Germinal center (tissue), 1 donor: Measurements from ENCODE around the gene ADAM12.
"Not testable (repeated sequence)": the region's sequence is repeated elsewhere in the genome, so short reads cannot be mapped to it uniquely, and the experiment has no call there.

ENCODE experiments used
- DNase-seq: peaks from one replicate; pipeline ENCODE4 v3.0.0; 2012; ENCODE audit warnings: mixed read lengths, low spot score

ADAM12 gene

DNA sequence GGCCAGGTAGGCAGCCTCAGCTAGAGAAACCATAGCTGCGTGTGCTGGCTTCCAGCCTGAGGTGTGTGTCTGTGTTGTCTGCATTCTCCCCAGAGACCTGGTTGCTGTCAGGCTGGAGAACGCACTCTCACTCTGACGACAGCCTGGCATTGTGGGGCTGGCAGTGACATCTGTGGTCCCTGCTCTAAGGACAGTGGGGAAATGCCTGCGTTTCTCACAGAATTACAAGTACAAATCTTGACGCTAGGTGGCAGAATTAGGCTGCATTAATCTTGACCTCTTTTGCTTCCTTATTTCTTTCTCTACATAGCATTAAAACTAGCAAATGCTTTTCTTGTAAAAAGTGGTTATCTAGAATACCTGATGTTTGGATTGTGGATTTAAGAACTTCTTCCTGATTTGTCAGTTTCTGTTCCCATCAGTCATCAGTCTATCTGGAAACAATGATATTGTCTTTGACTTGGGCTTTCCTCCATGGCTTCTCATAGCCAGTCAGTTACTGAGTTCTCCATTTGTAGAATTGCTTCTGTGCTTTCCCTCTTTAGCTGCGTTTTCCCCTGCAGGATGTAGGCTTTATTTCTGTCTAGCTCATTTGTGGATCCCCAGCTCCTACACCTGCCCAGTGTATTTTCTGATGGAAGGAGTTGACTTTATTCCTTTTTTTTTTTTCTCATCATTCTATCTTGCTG is 405.9 kb downstream of the ADAM12 start:
- peak; percentile 36 for DNase-seq

DNA sequence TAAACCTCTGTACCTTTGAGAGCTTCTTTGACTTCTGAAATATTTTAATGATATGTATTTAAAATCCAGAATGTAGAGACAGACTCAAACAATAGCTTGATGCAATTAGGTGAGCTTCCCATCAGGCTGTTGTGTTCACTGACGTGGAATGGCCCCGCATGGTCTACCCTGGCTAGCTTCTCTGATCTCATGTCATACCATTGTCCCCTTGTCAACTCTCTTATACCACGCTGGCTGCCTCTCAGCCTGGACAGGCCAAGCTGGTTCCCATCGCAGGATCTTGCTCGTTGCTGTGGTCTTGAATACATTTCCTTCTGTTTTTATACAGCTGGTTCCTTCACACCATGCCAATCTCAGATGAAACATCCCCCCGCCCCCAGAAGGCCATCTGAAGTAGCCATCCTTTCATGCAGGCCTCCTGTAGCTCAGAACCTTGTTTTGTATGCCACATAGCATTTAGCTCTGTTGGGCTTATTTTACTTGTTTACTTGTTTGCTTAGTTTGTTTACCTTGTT is 407.7 kb downstream of the ADAM12 start:
- no peak for DNase-seq

DNA sequence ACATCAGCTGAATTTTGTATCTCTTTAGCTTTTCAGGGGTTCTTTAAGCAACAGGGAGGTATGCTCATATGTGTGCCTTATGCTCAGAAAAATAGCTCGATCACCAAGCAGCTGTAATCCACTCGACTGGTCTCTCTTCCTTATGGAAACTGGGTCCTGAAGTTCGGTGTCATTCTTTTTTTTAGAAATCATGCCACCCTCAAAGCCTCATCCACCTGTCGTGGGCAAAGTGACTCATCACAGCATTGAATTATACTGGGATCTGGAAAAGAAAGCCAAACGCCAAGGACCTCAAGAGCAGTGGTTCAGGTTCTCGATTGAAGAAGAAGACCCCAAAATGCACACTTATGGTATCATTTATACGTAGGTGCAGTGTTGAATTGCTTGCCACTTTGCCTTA is 408.3 kb downstream of the ADAM12 start:
- DNase-seq: no peak

DNA sequence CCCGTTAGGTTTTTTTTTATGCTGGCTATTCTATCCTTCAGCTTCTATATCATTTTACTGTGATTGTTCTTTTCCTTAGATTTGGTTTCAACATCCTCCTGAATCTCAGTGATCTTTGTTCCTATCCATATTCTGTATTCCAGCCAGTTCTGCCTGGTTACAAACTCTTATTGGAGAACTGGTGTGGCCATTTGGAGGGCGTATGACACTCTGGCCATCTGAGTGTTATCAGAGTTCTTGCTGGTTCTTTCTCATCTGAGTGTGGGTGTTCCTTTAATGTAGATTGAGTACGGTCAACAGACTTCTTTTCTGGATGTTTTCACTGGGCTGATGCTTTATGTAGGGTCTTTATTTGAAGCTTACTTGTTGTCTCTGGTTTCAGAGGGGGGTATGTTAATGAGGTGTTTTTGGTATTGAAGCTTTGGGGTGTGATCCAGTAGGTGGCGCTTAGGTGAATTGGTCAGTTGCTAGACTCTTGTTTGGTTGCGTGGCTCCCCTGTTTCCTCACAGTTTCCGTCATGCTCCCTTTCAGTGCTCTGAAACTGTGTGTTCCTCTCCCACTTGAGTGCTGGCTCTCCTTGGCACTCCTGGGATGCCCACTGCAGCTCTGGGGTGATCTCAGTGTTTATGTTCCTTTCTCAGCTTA is 411.2 kb downstream of the ADAM12 start:
- no peak for DNase-seq

DNA sequence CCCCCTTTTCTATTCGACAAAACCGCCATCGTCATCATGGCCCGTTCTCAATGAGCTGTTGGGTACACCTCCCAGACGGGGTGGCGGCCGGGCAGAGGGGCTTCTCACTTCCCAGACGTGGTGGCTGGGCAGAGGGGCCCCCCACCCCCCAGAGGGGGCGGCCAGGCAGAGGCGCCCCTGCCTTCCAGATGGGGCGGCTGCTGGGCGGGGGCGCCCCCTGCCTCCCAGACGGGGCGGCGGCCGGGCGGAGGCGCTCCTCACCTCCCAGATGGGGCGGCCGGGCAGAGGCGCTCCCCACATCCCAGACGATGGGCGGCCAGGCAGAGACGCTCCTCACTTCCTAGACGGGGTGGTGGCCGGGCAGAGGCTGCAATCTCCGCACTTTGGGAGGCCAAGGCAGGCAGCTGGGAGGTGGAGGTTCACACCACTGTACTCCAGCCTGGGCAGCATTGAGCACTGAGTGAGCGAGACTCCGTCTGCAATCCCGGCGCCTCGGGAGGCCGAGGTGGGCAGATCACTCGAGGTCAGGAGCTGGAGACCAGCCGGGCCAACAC is 418.1 kb downstream of the ADAM12 start:
- not testable (repeated sequence) for DNase-seq

DNA sequence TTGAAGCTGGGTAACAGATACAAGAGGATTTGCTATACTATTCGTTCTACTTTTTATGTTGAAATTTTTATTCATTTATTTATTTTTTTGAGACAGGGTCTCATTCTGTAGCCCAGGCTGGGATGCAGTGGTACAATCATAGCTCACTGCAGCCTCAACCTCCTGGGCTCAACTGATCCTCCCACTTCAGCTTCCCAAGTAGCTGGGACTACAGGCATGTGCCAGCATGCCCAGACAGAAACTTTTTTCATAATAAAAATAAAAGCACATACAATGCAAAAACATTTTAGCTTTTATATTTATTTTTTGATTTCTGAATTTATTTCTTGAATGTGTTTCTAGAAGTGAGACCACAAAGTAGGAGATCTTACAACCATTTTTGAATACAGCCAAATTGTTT is 420.7 kb downstream of the ADAM12 start:
- no peak for DNase-seq

DNA sequence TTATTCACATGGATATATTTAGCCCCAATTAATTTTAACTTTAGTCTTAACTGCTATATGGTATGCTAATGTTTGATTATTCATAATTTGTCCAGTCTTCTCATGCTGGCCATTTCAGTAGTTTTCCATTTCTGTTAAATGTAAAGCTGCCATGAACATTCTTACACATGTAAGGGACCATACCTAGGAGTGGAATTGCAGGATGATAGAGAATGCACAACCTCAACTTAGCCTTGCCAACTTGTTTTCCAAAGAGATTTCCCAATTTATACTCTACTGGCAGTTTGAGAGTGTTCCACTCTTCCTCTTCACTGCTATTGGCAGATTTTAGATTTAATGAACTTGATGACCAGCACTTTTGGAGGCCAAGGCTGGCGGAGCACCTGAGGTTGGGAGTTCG is 423.7 kb downstream of the ADAM12 start:
- no peak for DNase-seq
